ENCODE measurements around the gene SBF2.

GRCh38 chr11:9803685-9804418, 490.2 kb downstream of the SBF2 start:
- TF ChIP-seq CTCF (IDR thresholded peaks at IDR 0.05; ENCODE audit: low read length), result no peak
- TF ChIP-seq EZH2 (optimal IDR thresholded peaks at IDR 0.05; ENCODE audit: low read depth, low read length), result no peak
